Tibial nerve (tissue), 4 donors: ENCODE results near the gene TRDN.

ENCODE experiments used
- CTCF ChIP-seq, 5 experiments: fragments of 200-600 bp in 3 of 5; fragments of 450-650 bp in 2 of 5; sonication (generic) in 3 of 5; IDR thresholded peaks; one replicate each; pipeline ENCODE4 v1.5.1; 2016 to 2019; ENCODE audit warnings: antibody characterized with exemption in 5 of 5, mild to moderate bottlenecking in 3 of 5, moderate library complexity in 2 of 5
- EP300 ChIP-seq, 2 donors: sonication (generic); formaldehyde crosslinking; IDR thresholded peaks; one replicate each; pipeline ENCODE4 v1.6.1; 2017; ENCODE audit warnings: antibody characterized with exemption in 2 of 2, mild to moderate bottlenecking in 1 of 2
- POLR2A ChIP-seq, 2 donors: fragments of 450-650 bp; IDR thresholded peaks; one replicate each; pipeline ENCODE4 v1.6.1; 2017; ENCODE audit warnings: antibody characterized with exemption in 2 of 2, mild to moderate bottlenecking in 2 of 2, moderate library complexity in 2 of 2

- TF ChIP-seq CTCF (IDR thresholded peaks at IDR 0.05), result no peak
- TF ChIP-seq POLR2A (IDR thresholded peaks at IDR 0.05), result no peak
- no peak for TF ChIP-seq EP300 (IDR thresholded peaks at IDR 0.05)
These were observed 1.2 kb downstream of the TRDN start for GRCh38 chr6:123635567-123635966.
